NCI-H2196 treated with DMSO at 0.1 percent for 48 hours (cell line): ENCODE results near the gene BCL2L11.
A peak's percentile ranks its signal among the peaks of the same experiment; 100 is the strongest.
"Not testable (repeated sequence)": the region's sequence is repeated elsewhere in the genome, so short reads cannot be mapped to it uniquely, and the experiment has no call there.

Experiments used
- DNase-seq: peaks from one replicate; lab custom pipeline; 2025; ENCODE audit not compliant: unreplicated experiment; lab: John Stamatoyannopoulos, UW

The BCL2L11 gene, protein sequence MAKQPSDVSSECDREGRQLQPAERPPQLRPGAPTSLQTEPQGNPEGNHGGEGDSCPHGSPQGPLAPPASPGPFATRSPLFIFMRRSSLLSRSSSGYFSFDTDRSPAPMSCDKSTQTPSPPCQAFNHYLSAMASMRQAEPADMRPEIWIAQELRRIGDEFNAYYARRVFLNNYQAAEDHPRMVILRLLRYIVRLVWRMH

DNA sequence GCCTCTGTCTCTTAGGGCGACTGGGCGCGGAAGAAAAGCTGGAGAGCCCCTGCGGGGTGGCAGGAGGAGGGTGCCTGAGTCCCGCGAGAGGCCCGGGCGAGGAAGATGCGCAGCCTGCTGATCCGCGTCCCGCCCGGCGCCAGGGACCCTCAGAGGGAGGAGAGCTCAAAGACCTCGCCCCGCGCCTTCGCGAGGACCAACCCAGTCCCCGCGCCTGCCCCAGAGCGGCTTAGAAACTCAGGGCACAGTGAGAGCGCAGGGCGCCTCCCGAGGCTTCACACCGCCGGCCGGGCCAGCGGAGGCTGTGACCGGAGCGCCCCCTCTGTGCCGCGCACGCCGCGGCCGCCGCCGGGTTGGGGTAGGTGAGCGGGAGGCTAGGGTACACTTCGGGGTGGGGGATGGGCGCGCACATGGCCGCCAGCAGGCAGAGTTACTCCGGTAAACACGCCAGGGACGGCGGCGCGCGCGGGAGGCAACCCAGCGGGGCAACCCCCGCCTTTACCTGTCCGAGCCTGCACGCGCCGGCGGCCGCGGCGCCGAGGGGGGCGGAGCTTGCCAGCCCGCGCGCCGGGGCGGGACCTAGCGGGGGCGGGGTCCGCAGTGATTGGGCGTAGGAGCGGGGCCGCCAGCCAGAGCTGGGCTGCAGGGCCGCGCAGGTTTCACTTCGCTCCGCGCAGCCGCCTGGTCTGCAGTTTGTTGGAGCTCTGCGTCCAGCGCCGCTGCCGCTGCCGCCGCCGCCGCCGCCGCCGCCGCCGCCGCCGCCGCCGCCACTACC lies at the start of gene BCL2L11:
Gene BCL2L11, plus strand, starts transcription at position 662 of the 775 bp plus-strand sequence. CDS start 2,832 bp downstream, outside the sequence.
- peak; percentile 92 for DNase-seq

DNA sequence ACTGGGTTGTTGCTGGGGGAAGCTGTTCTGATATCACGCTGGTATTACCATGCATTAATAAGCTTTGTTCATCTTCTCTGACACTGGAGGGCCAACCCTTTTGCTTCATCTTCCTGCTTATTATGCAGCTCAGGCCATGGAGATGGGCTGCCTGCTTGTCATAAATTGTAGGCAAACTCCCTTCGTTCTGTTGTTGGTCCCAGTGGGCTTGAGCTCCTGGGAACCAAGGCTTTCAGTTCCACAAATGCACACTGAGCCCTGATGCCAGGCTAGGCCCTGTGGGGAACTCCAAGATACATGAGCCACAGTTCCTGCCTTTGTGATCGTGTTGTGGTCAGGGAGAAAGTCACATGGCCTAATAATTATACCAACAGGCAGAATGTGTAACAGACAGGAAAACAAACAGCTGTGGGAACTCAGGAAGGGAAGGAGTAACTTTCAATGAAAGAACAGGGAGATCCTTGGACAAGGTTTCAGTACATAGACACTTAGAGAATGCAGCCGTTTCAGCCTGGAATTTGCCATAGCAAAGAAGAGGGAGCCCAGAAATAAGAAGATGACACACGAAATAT lies 49.0 kb upstream of the BCL2L11 start:
- peak; percentile 66 for DNase-seq

DNA sequence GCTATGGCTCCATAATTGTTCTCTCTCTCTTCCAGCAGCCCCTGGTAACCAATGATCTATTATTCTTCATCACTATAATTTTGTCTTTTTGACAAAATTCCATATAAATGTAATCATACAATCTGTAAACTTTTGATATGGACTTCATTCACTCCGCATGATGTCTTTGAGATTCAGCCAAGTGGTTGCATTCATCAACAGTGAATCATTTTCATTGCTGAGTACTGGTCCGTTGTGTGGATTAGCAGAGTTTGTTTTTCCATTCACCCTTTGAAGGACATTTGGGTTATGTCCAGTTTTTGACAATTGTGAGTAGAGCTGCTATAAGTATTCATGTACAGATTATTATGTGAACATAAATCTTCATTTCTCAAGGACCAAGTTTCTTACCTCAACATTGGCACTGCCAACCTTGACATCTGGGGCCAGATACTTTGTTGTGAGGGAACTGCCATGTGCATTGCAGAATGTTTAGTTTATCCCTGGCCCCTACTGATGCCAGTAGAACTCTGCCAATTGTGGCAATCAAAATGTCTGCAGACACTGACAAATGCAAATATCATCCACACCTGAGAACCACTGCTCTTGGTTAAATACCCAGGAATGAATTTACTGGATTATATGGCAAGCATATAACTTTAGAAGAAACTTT lies 48.4 kb upstream of the BCL2L11 start:
- peak; percentile 27 for DNase-seq

DNA sequence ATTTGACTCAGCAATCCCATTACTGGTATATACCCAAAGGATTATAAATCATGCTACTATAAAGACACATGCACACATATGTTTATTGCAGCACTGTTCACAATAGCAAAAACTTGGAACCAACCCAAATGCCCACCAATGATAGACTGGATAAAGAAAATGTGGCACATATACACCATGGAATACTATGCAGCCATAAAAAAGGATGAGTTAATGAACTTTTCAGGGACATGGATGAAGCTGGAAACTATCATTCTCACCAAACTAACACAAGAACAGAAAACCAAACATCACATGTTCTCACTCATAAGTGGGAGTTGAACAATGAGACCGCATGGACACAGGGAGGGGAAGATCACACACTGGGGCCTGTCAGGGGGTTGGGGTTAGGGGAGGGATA lies 38.1 kb upstream of the BCL2L11 start:
- not testable (repeated sequence) for DNase-seq

DNA sequence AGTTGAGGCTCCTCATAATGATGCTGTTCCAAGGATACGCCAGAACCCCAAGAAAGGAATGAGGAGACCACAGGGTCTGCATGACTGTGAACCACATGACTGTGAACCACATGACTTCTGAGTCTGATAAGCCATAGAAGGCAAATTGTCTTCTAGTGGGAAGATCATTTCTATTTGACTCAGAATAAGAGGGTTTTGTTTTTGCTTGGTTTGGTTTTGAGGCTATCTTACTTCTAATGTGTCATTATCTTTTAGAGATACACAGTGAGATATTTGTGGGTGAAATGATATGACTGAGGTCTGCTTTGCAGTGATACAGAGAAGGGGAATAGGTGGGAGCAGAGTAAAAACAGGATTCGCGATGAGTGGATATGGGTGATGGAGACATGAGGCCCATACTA lies 28.9 kb upstream of the BCL2L11 start:
- no peak for DNase-seq

DNA sequence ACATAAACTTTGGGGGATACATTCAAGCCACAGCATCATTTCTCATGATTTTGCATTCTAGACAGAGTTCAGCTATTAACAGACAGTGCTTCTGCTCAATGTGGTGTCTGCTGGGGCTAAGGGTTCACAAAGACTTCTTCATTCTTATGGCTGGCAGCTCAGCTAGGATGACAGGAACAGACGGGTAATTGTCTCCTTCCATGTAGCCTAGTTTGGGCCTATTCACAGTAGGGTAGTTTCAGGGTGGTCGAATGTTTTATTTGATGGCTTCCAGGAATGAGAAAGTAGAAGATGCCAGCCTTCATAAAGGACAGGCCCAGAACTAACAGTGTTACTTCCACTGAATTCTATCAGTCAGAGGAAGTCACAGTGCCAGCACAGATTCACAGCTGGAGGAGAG lies 26.0 kb upstream of the BCL2L11 start:
- no peak for DNase-seq

DNA sequence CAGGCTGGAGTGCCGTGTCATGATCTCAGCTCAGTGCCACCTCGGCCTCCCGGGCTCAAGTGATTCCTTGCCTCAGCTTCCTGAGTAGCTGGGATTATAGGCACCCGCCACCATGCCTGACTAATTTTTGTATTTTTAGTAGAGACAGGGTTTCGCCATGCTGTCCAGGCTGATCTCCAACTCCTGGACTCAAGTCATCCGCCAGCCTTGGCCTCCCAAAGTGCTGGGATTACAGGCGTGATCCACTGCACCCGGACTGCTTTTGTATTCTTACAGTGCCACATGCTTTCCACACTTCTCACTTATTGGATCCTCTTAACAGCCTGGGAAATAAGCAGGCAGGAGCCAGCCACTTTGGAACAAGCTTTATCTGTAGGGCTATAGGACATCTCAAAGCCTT lies 25.3 kb upstream of the BCL2L11 start:
- no peak for DNase-seq

DNA sequence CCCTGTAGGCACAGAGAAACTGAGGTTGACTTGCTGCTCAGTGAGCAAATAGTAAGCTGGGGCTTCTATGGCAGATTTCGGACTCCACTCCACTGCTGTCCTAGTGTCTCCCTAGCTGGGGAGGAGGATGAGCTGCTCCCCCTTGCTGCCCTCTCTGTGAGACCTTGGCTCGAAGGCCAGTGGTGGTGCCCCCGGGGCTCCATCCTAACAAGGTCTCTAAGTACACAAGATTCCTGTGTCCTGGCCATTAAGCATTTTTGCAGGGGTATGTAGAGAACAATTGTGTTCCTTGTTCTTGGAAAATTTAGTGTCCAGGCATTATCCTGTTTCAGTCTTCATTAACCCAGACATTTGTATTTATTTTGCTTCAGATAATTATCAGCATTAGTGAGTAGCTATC lies 21.3 kb upstream of the BCL2L11 start:
- DNase-seq, result no peak

DNA sequence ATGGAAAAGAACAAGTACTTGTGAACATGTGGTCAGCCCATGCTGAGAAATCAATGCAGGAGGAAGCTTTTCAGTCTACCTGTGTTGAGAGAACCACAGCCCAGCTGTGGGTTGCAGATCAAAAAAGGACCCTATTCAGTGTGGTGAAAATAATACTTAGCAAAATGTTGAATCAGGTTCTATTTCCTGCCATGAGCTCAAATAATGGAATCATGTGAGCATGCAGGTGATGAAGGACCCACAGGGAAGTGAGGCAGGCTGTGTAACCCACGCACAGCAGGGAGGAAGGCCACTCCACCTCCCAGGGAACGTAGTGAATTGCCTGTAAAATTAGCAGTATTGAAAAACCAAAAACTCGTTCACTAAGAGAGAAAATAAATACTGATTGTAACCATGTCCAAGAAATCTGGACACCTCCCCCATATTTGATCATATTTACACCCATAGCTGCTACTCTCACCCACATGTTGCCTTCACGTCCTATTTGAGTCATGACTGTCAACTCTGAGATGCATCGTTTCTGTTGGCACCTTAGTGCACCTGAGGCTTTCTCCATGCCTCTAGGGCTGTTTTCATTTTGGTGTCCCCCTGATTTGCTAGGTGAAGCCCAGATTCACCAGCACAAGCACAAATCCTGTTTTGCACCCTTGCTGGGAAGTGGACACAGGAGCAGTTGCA lies 20.5 kb upstream of the BCL2L11 start:
- no peak for DNase-seq

DNA sequence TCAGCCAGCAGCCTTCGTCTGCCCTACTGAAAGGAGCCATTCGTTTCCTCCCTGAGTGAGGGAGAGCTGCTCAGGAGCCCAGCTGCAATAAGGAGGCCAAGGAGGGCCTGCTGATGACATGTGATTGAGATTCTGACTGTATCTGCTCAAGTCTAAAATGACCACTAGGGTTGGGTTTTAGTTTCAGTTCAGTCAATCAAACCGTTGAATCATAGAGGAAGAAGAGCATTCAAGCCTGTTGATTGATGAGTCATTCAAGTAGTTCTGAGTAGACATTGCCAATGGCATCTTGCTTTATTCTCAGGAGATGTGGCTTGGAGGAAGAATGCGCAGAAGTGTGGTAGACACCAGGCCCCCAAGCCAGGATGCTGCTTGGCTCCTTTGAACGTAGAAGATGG lies 19.9 kb upstream of the BCL2L11 start:
- DNase-seq, result no peak

DNA sequence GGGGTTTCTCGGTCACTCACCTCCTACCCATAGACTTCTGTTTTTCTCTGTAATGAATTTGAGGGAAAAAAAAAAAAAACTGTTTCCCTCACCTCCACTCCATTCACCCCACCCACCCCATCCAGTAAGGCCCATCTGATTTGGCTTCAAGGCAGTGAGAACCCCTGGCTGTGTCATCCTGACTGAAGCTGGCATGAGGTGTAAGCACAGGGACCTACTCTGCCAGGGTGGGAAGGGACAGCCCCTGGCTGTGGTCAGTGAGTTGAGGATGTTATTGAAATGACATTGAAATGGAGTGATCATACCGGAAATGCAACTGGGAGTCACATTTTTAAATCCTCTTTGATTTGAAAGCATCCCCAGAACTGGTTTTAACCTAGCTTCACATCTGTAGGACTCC lies 19.1 kb upstream of the BCL2L11 start:
- DNase-seq, result no peak

DNA sequence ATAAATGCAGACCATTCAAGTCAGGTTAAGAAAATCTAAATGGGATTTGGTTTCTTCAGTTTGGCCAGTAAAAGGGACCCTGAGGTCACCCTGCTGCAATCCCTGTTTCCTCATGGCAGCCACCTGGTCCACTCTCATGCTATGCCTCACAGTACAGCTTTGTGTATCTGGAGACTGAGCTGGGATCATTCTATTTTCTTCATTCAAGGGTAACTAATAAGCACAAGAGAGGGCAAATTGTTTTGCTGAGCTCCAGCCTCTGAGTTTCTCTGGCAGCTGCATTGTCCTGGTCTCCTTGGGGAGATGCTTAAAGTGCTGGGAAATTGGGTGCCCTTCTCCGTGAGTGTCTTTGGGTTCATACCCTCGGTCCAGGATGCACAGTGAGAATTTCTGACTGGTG lies 18.5 kb upstream of the BCL2L11 start:
- DNase-seq, result no peak

DNA sequence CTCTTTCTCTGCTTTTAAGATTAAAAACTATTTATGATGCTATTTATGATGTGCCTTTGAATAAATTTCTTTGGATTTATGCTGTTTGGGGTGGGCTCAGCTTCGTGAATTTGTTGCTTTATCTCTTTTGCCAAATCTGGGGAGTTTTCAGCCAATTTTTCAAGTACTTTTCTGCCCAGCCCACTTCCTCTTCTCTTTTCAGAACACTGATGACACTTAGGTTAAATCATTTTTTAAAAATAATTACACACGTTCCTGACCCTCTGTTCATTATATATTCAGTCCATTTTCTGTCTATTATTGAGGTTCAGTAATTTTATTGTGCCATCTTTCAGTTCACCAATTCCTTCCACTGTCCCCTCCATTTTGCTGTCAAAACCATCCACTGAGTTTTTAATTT lies 14.8 kb upstream of the BCL2L11 start:
- no peak for DNase-seq

DNA sequence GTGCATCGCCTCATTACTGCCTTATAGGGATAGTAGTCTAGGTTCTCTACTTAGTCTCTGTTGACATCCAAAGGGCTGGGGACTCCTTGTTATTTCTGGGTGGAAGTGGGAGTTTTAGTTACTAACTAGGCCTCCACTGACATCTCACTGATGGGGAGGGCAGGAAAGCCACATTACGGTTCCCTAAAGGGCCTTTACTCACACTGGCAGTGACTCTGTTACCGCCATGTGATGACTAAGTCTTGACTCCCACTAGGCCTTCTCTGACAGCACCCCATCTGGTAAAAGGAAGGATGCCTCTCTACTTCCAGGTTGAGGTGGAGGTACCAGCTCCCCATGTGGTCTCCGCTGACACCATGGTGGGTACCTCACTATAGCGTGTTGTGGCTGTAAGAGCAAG lies 14.0 kb upstream of the BCL2L11 start:
- no peak for DNase-seq

DNA sequence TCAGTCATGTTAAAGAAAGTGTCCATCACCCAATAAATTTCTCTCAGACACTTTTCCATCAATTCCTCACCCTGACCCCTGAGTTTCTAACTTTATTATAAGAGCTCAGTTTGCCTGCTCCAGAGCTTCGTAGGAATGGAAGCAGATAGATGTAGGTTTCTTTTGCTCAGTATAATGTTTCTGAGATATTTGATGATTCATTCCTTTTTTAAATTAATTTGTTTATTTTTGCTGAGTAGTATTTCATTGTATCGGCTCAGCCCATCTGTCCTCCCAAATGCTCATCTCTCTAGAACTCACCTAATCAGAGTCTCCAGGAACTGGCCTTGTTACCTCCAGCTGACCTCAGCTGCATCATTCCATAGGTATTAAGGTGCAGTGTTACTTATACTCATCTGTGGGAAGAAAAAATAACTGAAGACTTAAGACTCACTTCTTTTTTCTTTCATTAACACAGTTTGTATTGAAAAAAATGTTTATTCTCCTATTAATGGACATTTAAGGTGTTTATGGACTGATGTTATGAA lies 11.9 kb upstream of the BCL2L11 start:
- DNase-seq, result no peak

DNA sequence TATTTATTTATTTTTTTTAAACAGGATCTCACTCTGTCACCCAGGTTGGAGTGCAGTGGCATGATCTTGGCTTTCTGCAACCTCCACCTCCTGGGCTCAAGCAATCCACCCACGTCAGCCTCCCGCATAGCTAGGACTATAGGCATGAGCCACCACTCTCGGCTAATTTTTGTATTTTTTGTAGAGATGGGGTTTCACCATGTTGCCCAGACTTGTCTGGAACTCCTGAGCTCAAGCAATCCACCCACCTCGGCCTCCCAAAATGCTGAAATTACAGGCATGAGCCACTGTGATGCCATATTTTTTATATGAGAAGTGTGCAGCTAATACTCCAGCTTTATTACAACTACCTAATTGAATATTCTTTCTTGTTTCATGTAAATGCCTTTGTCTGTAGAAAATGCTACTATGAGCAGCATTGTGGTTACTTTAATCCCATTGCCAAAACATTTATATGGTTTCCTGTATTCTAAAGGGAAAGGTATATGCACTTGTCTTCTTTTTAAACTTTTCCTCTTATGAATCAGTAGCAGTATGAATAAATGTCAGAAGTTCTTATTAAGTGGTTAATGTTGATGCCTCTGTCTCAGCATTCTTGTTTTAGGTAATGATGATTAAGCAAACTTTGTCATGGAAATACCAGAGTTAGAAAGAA lies 9.5 kb upstream of the BCL2L11 start:
- DNase-seq, result no peak

DNA sequence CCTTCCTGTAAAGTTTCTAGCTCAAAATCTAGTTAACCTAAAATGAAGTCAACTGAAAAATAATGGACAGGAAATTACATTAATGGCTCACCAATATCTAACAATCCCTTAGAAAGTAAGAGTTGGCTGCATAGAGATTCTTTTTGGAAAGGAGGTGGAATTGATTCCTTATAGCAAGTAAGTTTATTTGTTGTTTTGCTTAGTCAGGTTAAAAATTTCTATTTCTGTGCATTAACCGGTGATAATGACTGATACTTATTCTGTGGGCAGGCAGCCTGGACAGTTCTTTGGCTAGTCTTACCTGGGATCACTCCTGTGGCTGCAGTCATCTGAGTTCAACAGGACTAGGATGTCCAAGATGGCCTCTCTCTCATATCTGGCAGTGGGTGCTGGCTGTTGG lies 6.9 kb upstream of the BCL2L11 start:
- no peak for DNase-seq

DNA sequence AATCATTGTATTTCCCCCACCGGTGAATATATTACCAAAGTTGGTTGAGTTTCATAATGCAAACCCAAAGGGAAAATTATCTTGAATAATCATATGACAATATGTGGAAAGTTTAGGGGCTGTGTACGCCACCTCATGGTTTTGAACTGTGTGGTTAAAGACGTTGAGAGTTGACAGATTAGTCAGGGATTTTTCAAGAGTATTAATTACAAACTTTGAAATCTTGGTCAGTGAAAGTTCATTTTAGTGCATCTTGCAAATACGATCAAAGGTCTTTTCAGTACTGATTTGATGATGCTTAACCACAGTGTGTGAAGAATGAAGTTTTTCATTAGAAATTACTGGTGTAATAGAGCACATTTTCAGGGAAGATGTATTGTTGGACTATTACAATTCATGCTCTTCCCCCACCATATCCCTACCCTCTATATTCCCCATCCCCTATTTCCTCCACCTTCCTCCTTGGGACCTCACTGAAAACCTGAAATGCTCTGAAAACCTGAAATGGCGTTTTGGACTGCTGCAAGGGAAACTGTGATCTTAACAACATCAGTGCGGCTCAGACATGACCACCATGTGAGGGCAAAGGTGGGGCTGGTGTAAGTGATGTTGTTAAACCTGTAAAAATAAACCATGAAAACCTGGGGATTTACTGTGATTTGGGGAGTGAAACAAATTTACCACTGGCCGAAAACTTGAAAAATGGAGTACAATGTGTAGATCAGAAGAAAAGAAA lies 4.5 kb upstream of the BCL2L11 start:
- DNase-seq, result no peak

DNA sequence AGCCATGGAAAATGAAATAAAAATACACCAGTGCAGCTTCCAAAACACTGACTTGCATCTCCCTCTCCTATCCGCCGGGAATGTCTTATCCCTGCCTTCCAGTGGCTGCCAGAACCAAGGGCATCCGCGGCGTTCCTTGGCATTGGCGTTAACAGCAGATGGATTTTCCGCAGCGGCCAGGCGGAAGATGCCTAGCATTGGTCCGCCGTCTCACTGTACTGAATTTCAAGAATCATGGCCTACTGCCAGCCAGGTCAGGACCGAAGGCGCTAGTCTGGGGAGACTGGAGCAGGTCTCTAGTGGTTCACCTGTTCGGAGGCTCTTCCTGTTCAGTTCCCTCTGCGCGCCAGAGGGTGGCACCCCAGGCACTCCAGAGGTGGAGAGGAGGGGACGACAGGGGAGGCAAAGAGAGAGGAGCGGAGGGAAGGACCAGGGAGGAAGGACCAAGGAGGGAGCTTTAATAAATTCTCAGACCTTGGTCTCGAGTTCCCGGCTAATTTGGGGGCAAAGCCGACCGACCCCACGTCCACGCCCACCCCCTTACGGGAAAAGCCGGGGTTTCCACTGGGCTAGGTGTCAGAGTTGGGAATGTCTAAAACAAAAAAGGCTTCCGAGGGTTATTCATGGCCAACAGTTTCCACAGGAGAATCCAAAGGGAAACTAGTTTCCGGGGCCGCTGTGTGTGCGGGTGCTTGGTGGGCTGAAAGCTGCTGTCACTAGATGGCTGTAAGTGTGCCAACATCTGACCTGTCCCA lies 3.7 kb upstream of the BCL2L11 start:
- peak; percentile 71 for DNase-seq
